Stimulated activated CD4-positive, alpha-beta T cell treated with anti-CD3 and anti-CD28 coated beads, Interleukin-12 subunit alpha, Interleukin-12 subunit beta, amount 100 ng/mL, for 48 hours (primary cell): ENCODE data around the gene GDF11.

Source experiments
- DNase-seq, 3 donors: peaks; one replicate each; pipeline ENCODE4 v3.0.0-alpha.2; 2020; ENCODE audit warnings: low read depth in 2 of 3, low spot score in 1 of 3

GDF11 gene

GRCh38 chr12:55706568-55707218, 36.2 kb upstream of the GDF11 start:
- DNase-seq = no peak

- no peak for DNase-seq
These were observed 35.7 kb upstream of the GDF11 start for GRCh38 chr12:55707219-55707671.

- DNase-seq = peak in 1 of 3 donors; percentile 65
These were observed 34.9 kb upstream of the GDF11 start, which contains the start of gene ITGA7 for GRCh38 chr12:55707841-55708694. ITGA7 (minus strand) TSS chr12:55707904; CDS start chr12:55707682, 222 bp downstream.

GRCh38 chr12:55708695-55709233, 34.2 kb upstream of the GDF11 start:
- DNase-seq = no peak

GRCh38 chr12:55711786-55712553, 31.0 kb upstream of the GDF11 start:
- DNase-seq = no peak

GRCh38 chr12:55712700-55713415, 30.1 kb upstream of the GDF11 start:
- DNase-seq = no peak

- DNase-seq = no peak
These were observed 29.2 kb upstream of the GDF11 start for GRCh38 chr12:55713721-55714120.

GRCh38 chr12:55715169-55715764, 27.7 kb upstream of the GDF11 start:
- DNase-seq = no peak

GRCh38 chr12:55715833-55716581, 26.9 kb upstream of the GDF11 start, which contains the start of gene BLOC1S1:
BLOC1S1 (plus strand) TSS chr12:55716046; CDS start chr12:55716052, 6 bp downstream.
- DNase-seq = peak; percentile 89 to 95 (median 91)

- DNase-seq = no peak
These were observed 26.4 kb upstream of the GDF11 start for GRCh38 chr12:55716582-55716957.

- DNase-seq = no peak
These were observed 25.6 kb upstream of the GDF11 start for GRCh38 chr12:55717011-55718007.

- no peak for DNase-seq
These were observed 24.9 kb upstream of the GDF11 start for GRCh38 chr12:55718015-55718414.

GRCh38 chr12:55718624-55719275, 24.2 kb upstream of the GDF11 start:
- DNase-seq = no peak

GRCh38 chr12:55719371-55719770, 23.6 kb upstream of the GDF11 start:
- no peak for DNase-seq

- DNase-seq = no peak
These were observed 22.8 kb upstream of the GDF11 start, which contains the start of gene RDH5 for GRCh38 chr12:55720071-55720564. RDH5 (plus strand) TSS chr12:55720393; CDS start chr12:55721185, 792 bp downstream.

GRCh38 chr12:55720894-55721444, 22.0 kb upstream of the GDF11 start:
- DNase-seq = no peak

GRCh38 chr12:55721601-55722213, 21.2 kb upstream of the GDF11 start:
- no peak for DNase-seq
